ENCODE results near the gene LASP1NB.

The LASP1NB gene

GRCh38 chr17:38914741-38915638 lies 10.4 kb upstream of the LASP1NB start (continued):
- TF ChIP-seq FOSL2 (CRISPR knock-in tag; IDR thresholded peaks at IDR 0.05) (peak; percentile 70), PHF5A (CRISPR knock-in tag; IDR thresholded peaks at IDR 0.05; ENCODE audit: low read depth, unreplicated experiment) (peak; percentile 76), THYN1 (CRISPR knock-in tag; IDR thresholded peaks at IDR 0.05; ENCODE audit: borderline replicate concordance, low read depth) (no peak), ZMYM3 (CRISPR knock-in tag; IDR thresholded peaks at IDR 0.05) (peak; percentile 47; the same call in 1 of the 2 replicates), WIZ (CRISPR knock-in tag; IDR thresholded peaks at IDR 0.05) (no peak), ZNF605 (CRISPR knock-in tag; IDR thresholded peaks at IDR 0.05) (no peak; the same call in 1 of the 2 replicates), REPIN1 (CRISPR knock-in tag; IDR thresholded peaks at IDR 0.05; ENCODE audit: borderline replicate concordance, low read depth) (peak; percentile 59; the same call in 1 of the 2 replicates), TBX2 (CRISPR knock-in tag; IDR thresholded peaks at IDR 0.05; ENCODE audit: borderline replicate concordance) (peak; percentile 77), ZNF280D (CRISPR knock-in tag; IDR thresholded peaks at IDR 0.05) (peak; percentile 89), ZNF251 (CRISPR knock-in tag; IDR thresholded peaks at IDR 0.05) (no peak), FOXJ3 (CRISPR knock-in tag; IDR thresholded peaks at IDR 0.05; ENCODE audit: borderline replicate concordance) (peak; percentile 51; the same call in 1 of the 2 replicates), ZNF224 (CRISPR knock-in tag; IDR thresholded peaks at IDR 0.05) (no peak), TFAP4 (IDR thresholded peaks at IDR 0.05; ENCODE audit: borderline replicate concordance, low read depth) (peak; percentile 61), ZNF530 (CRISPR knock-in tag; IDR thresholded peaks at IDR 0.05; ENCODE audit: low read depth) (no peak), ZNF772 (CRISPR knock-in tag; IDR thresholded peaks at IDR 0.05) (no peak), RELA (CRISPR knock-in tag; IDR thresholded peaks at IDR 0.05) (no peak), NCOA1 (CRISPR knock-in tag; IDR thresholded peaks at IDR 0.05) (no peak)
- TF ChIP-seq, protein P1, sequence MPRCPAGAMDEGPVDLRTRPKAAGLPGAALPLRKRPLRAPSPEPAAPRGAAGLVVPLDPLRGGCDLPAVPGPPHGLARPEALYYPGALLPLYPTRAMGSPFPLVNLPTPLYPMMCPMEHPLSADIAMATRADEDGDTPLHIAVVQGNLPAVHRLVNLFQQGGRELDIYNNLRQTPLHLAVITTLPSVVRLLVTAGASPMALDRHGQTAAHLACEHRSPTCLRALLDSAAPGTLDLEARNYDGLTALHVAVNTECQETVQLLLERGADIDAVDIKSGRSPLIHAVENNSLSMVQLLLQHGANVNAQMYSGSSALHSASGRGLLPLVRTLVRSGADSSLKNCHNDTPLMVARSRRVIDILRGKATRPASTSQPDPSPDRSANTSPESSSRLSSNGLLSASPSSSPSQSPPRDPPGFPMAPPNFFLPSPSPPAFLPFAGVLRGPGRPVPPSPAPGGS (CRISPR knock-in tag; IDR thresholded peaks at IDR 0.05), result 0 out of 2 replicates have a peak, but pooled peaks have one; percentile 1
- TF ChIP-seq, protein P2, sequence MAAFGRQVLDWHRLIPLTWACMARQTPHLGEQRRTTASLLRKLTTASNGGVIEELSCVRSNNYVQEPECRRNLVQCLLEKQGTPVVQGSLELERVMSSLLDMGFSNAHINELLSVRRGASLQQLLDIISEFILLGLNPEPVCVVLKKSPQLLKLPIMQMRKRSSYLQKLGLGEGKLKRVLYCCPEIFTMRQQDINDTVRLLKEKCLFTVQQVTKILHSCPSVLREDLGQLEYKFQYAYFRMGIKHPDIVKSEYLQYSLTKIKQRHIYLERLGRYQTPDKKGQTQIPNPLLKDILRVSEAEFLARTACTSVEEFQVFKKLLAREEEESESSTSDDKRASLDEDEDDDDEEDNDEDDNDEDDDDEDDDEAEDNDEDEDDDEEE (CRISPR knock-in tag; IDR thresholded peaks at IDR 0.05), result no peak
- TF ChIP-seq, protein P3, sequence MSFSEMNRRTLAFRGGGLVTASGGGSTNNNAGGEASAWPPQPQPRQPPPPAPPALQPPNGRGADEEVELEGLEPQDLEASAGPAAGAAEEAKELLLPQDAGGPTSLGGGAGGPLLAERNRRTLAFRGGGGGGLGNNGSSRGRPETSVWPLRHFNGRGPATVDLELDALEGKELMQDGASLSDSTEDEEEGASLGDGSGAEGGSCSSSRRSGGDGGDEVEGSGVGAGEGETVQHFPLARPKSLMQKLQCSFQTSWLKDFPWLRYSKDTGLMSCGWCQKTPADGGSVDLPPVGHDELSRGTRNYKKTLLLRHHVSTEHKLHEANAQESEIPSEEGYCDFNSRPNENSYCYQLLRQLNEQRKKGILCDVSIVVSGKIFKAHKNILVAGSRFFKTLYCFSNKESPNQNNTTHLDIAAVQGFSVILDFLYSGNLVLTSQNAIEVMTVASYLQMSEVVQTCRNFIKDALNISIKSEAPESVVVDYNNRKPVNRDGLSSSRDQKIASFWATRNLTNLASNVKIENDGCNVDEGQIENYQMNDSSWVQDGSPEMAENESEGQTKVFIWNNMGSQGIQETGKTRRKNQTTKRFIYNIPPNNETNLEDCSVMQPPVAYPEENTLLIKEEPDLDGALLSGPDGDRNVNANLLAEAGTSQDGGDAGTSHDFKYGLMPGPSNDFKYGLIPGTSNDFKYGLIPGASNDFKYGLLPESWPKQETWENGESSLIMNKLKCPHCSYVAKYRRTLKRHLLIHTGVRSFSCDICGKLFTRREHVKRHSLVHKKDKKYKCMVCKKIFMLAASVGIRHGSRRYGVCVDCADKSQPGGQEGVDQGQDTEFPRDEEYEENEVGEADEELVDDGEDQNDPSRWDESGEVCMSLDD (CRISPR knock-in tag; IDR thresholded peaks at IDR 0.05; ENCODE audit: borderline replicate concordance), result no peak

All from HepG2 (cell line).